HTERT RPE-1 (cell line): Measurements from ENCODE around the gene NPIPB4.
"Not testable (repeated sequence)": the region's sequence is repeated elsewhere in the genome, so short reads cannot be mapped to it uniquely, and the experiment has no call there.

Experiments
- in situ Hi-C: fragments of 300-500 bp; cut with MboI; formaldehyde crosslinking; loops from 4 replicates; pipeline ENCODE4 v1.14.3; 2020; ENCODE audit warnings: low sequenced_read_pairs

NPIPB4 gene

DNA sequence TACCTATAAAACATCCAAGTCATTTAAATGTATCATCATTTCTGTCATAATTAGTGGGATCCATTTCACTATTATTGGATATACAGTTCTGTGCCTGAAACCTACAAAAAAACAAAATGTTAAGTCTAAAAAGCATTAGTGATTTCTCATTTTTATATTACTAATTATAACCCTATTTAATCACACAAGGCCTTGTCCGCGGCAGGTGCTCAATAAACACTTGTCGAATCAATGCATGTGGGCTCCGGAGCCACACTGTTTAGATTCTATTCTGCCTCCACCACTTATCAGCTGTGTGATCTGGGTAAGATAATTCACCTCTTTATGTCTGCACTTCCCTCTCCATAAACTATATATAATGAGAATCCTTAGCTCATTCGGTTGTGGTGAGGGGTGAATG, at the start of gene NPIPB4:
Gene NPIPB4 (minus strand): TSS at position 101 of the 400 bp plus-strand sequence. CDS start 378 bp downstream, outside the sequence.
- in situ Hi-C loops, result not testable (repeated sequence)

DNA sequence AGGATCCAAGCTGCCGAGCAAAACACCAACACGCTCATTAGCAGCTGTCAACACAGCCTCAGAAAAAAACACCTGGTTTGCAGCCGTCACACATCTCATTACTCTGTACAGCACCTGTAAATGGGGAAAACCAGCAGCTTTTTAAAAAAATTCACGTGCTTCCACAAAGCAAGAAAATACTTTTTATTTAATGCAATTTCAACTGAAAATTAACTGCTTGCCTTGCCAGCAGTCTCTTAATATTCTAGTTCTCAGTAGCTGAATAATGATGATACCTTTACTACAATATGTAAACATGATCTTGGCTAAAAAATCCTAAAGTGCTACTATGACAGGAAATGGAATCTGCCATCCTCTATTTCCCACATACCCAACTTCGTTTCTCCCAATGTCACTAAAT, 41.4 kb upstream of the NPIPB4 start:
- in situ Hi-C loops, result not testable (repeated sequence)

DNA sequence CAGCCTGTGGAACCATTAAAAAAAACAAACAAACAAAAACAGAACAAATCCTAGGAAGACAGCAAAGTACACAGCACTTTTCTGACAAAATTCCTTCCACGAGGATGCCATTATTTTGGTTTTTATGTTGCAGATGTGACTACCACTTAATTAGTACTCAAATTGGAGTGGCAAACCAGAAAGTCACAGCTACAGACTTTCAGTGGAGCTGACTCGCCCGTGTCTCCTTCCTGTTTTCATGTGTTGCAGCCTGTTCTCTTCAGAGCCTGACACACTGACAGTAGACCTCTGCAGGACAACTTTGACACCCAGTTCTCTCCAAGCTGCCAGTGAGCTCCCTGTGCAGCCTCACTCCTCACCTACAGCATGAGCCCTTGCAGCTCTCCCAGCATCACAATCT, 24.4 kb upstream of the NPIPB4 start:
- in situ Hi-C loops, result not testable (repeated sequence)

DNA sequence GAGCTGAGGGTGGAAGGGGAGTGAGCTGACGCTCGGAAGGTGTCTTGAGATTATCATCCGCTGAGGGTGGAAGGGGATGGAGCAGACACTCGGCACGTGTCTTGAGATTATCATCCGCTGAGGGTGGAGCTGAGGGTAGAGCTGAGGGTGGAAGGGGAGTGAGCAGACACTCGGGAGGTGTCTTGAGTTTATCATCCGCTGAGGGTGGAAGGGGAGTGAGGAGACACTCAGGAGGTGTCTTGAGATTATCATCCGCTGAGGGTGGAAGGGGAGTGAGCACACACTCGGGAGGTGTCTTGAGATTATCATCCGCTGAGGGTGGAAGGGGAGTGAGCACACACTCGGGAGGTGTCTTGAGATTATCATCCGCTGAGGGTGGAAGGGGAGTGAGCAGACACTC, 20.4 kb downstream of the NPIPB4 start:
- in situ Hi-C loops, result not testable (repeated sequence)

DNA sequence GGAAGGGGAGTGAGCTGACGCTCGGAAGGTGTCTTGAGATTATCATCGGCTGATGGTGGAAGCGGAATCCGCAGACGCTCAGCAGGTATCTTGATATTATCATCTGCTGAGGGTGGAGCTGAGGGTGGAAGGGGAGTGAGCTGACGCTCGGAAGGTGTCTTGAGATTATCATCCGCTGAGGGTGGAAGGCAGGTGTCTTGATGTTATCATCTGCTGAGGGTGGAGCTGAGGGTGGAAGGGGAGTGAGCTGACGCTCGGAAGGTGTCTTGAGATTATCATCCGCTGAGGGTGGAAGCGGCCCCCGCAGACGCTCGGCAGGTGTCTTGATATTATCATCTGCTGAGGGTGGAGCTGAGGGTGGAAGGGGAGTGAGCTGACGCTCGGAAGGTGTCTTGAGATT, 21.2 kb downstream of the NPIPB4 start:
- in situ Hi-C loops, result not testable (repeated sequence)

DNA sequence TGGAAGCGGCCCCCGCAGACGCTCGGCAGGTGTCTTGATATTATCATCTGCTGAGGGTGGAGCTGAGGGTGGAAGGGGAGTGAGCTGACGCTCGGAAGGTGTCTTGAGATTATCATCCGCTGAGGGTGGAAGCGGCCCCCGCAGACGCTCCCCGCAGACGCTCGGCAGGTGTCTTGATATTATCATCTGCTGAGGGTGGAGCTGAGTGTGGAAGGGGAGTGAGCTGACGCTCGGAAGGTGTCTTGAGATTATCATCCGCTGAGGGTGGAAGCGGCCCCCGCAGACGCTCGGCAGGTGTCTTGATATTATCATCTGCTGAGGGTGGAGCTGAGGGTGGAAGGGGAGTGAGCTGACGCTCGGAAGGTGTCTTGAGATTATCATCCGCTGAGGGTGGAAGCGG, 21.8 kb downstream of the NPIPB4 start:
- in situ Hi-C loops, result not testable (repeated sequence)

DNA sequence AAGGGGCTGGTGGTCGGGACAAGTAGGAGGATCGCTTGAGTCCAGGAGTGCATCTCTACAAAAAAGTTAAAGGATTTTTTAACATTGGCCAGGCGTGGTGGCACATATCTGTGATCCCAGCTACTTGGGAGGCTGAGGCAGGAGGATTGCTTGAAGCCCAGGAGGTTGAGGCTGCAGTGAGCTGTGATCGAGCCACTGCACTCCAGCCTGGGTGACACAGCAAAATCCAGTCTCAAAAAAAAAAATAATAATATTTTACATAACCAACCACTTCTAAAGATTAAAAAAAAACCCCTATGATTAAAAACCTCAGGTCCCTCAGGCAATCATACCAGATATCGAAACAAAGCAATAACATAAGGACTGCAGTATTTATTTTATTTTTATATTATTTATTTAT, 23.3 kb downstream of the NPIPB4 start:
- in situ Hi-C loops, result not testable (repeated sequence)

DNA sequence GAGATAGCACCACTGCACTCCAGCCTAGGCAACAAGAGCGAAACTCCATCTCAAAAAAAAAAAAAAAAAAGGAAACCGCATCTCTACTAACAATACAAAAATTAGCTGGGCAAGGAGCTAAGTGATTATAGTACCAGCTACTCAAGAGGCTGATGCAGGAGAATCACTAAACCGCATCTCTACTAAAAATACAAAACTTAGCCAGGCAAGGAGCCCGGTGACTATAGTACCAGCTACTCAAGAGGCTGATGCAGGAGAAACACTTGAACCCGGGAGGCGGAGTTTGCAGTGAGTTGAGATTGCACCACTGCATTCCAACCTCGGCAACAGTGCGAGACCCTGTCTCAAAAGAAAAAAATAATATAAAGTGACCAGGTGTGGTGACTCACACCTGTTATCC, 27.6 kb downstream of the NPIPB4 start:
- in situ Hi-C loops, result not testable (repeated sequence)

DNA sequence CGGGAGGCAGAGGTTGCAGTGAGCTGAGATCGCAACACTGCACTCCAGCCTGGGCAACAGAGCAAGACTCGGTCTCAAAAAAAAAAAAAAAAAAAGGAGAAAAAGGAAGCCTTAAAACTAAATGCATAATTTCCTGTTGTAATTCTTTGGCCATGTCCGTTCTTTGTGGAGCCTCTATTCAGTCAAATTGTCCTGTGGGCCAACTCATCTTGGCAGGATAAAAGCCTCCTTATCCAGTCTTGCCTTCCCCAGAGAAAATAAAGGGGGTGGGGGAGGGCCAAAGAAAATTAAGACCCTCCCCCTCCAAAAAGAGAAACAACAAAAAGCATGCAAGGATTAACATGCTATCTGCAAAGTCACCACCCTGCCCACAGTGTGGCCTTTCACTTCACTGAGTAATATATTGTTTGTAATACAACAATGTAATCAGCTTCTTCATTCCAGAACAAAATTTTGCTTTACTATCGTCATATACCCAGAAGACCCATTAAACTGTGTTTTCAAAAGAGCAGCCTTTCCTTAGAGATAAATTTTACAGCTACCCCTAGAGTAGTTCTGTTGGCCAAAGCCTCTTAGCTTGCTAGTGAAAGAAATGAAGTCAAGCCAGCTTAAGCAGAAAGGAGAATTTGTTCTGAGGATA, 31.4 kb downstream of the NPIPB4 start:
- in situ Hi-C loops, result not testable (repeated sequence)

DNA sequence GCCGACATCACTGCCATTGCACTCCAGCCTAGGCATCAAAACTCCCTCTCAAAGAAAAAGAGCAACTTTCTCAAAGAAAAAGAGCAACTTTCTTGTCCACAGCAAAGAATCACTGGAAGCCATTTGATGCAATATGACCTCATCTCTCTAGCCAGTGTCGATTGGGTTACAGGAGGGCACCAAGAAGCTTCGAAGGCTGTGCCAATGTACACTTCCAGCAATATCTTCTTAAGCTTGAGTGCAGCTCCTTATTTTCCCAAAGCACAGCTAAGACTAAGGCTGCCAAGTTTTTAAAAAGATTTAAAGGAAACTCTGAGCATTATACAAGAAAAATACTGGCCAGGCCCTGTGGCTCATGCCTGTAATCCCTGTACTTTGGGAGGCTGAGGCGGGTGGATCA, 32.0 kb downstream of the NPIPB4 start:
- in situ Hi-C loops, result not testable (repeated sequence)

DNA sequence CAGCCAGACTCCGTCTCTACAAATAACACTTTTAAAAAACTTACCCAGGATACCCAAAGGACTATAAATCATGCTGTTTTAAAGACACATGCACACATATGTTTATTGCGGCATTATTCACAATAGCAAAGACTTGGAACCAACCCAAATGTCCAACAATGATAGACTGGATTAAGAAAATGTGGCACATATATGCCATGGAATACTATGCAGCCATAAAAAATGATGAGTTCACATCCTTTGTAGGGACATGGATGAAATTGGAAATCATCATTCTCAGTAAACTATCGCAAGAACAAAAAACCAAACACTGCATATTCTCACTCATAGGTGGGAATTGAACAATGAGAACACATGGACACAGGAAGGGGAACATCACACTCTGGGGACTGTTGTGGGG, 34.3 kb downstream of the NPIPB4 start:
- in situ Hi-C loops, result not testable (repeated sequence)

DNA sequence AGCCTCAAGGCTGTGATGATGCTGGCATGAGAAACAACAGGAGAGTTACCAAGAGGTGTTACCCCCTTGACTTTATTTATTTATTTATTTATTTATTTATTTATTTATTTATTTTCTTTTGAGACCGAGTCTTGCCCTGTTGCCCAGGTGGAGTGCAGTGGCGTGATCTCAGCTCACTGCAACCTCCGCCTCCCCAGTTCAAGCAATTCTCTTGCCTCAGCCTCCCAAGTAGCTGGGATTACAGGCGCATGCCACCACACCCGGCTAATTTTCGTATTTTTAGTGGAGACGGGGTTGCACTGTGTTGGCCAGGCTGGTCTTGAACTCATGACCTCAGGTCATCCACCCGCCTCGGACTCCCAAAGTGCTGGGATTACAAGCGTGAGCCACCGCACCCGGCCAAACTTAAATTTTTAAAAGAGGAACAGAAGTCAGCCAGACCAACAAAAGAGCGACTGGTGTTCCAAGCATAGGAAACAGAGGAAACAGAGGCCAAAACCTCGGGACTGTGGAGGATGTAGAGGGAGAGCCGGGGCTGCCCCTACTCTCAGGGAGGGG, 36.6 kb downstream of the NPIPB4 start:
- in situ Hi-C loops, result not testable (repeated sequence)

DNA sequence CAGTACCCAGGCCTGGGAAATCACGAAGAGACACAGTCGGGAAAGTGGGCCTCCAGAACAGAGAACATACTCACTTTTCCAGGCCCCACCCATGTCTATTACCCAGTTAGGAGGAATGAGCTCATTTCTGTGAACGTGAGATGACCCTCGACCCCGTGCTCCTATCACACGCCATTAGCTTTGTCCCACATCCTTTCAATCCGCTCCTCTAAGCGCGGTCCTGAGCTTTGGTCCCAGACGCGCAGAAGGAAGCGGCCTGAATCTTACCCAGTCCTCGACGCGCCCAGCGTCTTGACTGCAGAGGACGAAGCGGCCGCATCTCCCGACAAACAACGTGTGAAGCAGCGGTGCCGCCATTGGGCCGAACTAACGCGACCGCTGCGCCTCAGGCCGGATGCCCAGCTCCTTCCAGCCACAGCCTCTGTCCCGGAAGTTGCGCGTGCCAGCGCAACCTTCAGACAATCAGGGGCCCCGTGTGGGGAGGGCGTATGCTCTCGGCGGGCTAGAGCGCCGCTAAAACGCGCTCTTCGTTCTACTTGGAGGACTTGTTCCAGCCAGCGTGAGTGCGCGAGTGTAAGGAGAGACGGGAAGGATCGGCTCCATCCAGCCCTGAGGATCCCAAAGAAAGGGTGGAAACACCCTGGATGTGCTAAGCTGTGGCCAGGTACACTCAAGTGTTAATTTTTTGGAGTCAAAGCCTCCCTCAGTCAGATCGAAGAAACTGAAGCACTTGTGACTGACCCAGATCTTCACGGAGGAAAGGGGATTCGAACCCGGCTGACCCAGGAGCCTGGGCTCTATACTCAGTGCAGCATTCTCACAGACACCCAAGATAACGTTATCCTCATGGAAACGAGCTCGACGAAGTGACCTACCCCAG, 37.3 kb downstream of the NPIPB4 start:
- in situ Hi-C loops, result not testable (repeated sequence)

DNA sequence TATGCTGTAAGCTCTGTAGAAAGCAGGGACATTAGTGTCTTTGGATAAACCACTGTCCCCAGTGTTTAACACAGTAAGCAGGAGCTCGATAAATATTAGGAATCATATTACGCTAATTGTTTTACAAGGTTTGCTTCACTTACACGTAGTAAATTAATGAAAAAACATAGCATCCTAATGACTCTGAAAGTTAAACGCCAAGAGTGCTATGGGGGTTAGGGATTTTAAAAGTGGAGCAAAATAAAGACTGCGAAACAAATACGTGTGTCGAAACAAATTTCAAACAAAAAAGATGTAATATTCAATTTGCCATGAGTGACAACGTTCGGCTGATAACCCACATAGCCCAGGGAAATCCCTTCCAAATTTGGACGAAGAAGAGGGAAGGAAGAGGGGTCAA, 37.9 kb downstream of the NPIPB4 start:
- in situ Hi-C loops, result not testable (repeated sequence)

DNA sequence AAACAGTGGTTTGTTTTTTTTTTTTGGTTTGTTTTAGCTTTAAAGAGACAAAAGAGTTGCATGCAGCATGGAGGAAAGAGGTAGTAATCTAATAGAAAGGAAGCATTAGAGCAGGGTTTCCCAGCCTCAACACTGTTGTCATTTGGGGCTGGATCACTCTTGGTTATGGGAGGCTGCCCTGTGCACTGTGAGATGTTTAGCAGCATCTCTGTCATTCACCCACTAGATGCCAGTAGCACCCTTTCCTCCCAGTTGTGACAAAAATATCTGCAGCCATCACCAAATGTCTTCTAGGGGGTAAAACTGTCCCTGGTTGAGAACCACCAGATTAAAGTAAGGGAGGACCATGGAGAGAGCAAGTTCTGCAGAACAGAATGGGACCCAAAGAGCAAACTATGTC, 40.5 kb downstream of the NPIPB4 start:
- in situ Hi-C loops, result not testable (repeated sequence)

DNA sequence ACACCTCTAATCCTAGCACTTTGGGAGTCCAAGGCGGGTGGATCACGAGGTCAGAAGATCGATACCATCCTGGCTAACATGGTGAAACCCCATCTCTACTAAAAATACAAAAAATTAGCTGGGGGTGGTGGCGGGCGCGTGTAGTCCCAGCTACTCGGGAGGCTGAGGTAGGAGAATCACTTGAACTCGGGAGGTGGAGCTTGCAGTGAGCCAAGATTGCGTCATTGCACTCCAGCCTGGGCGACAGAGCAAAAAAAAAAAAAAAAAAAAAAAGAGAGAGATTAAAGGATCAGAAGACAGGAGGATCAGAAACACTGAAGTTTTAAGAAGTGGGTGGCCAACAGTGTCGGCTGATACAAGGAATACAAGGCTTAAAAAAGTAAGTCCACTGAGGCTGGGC, 41.9 kb downstream of the NPIPB4 start:
- in situ Hi-C loops, result not testable (repeated sequence)

DNA sequence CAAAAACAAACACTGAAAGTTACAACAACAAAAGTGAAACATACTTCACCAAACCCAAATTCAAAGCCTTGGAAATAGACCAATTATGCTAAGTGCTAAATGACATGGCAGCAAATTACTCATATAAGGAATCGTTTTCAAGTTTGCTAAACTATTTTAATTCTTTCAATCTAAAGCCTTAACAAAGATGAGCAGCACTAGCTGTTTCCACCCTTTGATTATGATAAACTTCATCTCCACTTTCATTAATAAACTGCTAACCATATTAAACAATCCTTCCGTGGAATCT, 55.2 kb downstream of the NPIPB4 start:
- in situ Hi-C loops, result not testable (repeated sequence)

DNA sequence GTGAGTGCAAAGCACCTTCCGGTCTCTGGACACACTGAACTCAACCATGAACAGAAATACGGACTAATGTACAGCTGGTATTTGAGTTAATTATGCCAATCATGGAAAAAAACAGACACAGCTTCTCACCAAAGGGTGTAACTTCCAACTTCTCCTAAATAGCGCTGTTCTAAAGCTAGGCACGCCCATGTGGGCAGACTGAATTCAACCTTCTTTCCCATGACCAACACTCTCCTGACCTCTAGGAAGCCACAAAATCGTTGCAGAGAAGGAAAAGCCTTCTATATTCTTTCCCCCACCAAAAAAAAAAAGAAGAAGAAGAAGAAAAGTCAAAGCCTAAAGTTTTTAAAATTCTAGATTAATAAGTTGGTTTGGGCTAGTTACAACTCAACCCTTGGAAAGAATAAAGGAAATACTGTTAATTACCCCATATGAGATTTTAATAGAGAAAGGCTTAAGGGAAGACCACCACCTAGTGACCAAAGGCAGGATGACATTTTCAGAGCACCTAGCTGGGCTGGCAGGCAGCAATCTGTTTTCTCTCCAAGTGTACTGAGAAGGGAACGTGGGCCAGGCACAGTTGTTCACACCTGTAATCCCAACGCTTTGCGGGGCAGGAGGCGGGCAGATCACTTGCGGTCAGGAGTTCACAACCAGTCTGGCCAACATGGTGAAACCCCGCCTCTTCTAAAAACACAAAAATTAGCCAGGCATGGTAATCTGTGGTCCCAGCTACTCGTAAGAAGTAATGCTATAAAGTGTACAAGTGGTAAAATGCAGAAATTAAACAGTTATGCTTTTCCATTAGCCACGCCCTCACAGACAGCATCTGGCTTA, 55.8 kb downstream of the NPIPB4 start:
- in situ Hi-C loops, result not testable (repeated sequence)

DNA sequence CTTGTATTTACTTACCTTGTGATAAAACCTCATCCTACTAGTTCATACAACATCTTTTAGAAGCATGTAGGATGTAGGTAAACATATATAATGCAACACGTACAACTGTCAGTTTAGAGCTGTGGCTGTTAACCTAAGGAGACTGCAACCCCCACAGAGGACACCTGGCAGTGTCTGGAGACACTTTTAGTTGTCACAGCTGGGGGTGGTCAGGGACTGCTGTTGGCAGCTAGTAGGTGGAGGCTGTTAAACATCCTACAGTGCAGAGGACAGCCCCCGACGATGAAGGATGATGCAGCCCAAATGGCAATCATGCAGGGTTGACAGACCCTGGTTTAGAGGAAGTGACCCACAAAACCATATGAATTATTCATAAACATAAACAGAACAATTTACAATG, 59.0 kb downstream of the NPIPB4 start:
- in situ Hi-C loops, result not testable (repeated sequence)

DNA sequence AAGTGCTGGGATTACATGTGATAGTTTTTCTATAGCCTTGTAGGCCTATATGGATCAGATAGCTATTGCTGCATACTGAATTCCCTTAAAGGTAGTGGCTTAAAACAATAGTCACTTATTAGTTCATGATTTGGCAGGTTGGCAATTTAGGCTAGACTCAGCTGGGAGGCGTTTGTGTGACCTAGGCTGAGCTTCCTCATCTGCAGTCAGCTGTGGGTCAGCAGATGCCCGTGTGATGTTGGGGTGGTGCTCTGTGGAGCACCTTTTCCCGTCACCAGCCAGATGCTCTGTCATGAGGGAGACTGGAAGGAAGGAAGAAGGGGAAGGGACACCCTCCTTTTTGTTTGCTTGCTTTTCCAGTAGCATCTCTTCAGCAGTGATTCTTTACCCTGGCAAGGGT, 64.2 kb downstream of the NPIPB4 start:
- in situ Hi-C loops, result not testable (repeated sequence)

DNA sequence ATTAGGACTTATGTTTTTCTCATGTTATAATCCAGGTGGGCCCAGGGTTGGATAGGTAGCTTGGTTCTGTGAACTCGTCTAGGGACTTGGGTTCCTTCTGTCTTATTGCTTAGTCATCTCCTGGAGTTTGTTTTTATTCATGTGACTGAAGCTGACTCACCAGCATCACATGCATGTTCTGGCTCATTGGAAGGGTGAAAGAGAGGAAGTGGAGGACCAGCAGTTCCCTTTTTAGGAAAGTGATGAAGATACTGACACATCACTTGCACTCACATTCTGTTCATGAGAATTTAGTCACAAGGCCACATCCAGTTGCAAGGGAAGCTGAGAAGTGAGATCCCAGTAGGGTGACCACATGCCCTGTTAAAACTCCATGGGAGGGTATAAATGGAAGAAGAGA, 67.0 kb downstream of the NPIPB4 start:
- in situ Hi-C loops, result not testable (repeated sequence)
